ENCODE data around the gene ARL3.

GRCh38 chr10:102727037-102727818, 13.0 kb upstream of the ARL3 start:
- TF ChIP-seq CTCF (IDR thresholded peaks at IDR 0.05): no peak
- no peak for TF ChIP-seq POLR2A (IDR thresholded peaks at IDR 0.05)

All from body of pancreas (tissue), 4 donors.